Frontal cortex (tissue), 4 donors: Measurements from ENCODE around the gene ACTL7B. TPM values are rescaled to one million over a fixed set of nuclear protein-coding genes. Genes with fewer than 3 reads are reported as not detected.
"Not testable (repeated sequence)": the region's sequence is repeated elsewhere in the genome, so short reads cannot be mapped to it uniquely, and the experiment has no call there.

ENCODE experiments used
- DNase-seq, 2 donors: peaks; one replicate each; pipeline ENCODE4 v3.0.0; 2012; ENCODE audit warnings: low spot score in 2 of 2
- FAIRE-seq: peaks from 2 replicates; lab custom pipeline; 2012; peaks lifted over from hg19 to GRCh38; lab: Jason Lieb, UNC
- total RNA-seq: library from RNA; depleted of rRNA; stranded (reverse); fragments of >200 nt; gene quantifications from one replicate; pipeline ENCODE4 v1.2.3, GENCODE V29; 2014
- donor health status: control.
- donor health status: control.
- donor health status: control.

The ACTL7B gene, protein sequence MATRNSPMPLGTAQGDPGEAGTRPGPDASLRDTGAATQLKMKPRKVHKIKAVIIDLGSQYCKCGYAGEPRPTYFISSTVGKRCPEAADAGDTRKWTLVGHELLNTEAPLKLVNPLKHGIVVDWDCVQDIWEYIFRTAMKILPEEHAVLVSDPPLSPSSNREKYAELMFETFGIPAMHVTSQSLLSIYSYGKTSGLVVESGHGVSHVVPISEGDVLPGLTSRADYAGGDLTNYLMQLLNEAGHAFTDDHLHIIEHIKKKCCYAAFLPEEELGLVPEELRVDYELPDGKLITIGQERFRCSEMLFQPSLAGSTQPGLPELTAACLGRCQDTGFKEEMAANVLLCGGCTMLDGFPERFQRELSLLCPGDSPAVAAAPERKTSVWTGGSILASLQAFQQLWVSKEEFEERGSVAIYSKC
- not detected for total RNA-seq

DNA sequence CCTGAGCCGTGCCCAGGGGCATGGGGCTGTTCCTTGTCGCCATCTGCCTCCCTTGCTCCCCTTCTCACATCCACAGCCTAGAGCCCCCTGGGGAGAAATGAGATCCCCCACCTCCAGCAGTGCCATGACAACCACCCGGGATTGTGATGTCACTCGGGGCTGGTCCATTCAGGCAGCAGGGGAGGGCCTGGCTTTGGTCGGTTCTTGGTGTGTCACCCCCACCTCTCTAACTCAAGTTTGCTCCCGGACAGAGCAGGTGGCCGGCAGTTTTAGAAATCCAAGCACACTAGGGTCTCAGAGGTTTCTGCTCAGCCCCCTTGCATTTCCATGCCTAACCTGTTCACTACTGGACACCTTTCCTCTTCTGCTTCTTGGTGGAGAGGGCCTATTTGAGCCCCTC is at the start of gene ACTL7B:
Gene ACTL7B, minus strand, starts transcription at position 99 of the 400 bp plus-strand sequence. Its CDS starts 56 bp downstream, at position 43.
- no peak for FAIRE-seq
- DNase-seq: no peak

DNA sequence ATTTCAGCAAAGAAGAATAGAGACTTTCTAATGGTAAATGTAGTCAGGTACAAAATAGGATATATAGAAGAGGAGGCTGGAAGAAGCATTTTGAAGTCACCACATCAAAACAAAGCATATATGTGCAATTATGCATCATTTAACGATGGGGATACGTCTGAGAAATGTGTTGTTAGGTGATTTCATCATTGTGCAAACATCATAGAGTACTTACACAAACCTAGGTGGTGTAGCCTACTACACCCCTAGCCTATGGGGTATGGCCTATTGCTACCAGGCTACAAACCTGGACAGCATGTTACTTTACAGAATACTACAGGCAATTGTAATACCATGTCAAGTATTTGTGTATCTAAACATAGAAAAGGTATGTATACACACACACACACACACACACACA is 49.7 kb upstream of the ACTL7B start:
- DNase-seq (no peak), FAIRE-seq (no peak)

GRCh38 chr9:108904161-108904560 is 48.4 kb upstream of the ACTL7B start:
- FAIRE-seq: no peak
- no peak for DNase-seq

DNA sequence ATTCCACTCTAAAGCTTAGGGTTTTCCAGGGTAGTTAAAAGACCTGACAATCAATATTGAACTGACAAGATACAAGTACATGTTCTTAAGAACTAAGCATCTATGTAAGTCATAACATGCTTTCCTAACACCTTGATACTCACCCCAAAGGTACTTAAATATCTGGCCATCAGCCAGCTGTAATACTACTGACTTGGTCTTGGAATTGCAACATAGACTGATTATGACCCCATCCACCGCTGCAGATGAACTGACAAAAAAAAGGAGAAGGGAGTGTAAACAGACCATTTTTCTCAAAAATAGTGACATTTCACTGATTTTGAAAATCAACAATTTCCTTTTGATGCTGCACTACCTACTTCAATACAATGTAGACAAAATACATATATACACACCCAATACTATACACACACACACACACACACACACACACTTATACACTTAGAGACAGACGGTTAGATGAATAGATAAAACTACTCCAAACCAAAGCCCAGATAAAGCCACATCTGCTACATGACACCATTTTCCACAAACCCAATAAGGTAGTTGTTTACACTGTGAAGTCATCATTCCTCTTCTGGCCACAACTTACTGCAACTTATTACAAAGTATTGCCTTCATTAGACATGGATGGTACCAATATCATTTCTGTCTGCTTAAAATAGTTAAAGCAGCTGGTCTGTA is 47.8 kb upstream of the ACTL7B start:
- DNase-seq (no peak), FAIRE-seq (no peak)

- no peak for FAIRE-seq
- no peak for DNase-seq
Measured at GRCh38 chr9:108900176-108900575, 44.4 kb upstream of the ACTL7B start.

DNA sequence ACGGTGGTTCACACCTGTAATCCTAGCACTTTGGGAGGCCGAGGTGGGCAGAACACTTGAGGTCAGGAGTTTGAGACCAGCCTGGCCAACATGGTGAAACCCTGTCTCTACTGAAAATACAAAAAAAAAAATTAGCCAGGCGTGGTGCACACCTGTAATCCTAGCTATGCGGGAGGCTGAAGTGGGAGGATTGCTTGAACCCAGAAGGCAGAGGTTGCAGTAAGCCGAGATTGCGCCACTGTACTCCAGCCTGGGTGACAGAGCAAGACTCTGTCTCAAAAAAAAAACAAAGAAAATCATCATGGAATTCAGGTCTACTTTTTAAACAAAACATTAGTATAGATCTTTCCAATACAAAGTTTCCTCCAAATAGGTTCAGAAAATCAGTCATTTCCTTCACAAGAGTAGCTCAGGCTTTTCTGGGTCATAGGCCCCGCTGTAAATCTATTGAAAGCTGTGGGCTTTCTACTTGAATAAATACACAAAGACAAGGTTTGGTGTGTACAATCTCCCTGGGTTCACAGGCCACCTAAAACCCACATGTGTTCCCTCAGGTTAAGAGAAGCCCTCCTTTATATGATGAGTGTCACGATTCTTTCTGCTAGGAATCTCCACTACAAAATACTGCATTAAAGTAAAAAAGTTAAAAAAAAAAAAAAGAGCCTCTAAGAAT is 43.4 kb upstream of the ACTL7B start:
- FAIRE-seq, DNase-seq: not testable (repeated sequence)

- FAIRE-seq (no peak), DNase-seq (no peak)
Measured at GRCh38 chr9:108897324-108898096, 41.7 kb upstream of the ACTL7B start.

- FAIRE-seq (no peak), DNase-seq (no peak)
Measured at GRCh38 chr9:108894225-108894997, 38.6 kb upstream of the ACTL7B start.

DNA sequence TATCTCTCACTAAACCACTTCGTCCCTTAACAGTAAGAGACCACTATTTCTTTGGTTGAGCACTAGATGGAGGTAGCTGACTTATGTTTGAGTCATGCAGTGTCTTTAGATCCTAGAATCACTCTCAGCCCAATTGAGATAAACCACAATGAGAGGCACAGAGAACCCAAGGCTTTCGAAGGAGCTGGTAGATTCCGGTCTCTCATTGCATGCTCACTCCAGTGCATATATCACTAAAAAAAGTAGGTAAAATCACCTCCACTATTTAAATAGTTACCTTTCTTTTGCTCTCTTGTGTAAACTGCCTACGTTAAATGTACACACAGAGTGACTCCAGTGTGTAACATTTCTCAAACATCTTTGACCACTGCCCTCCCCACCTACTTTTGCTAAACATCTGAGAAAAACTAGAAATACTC is 33.9 kb upstream of the ACTL7B start:
- DNase-seq: peak in 1 of 2 donors; percentile 26
- FAIRE-seq: no peak

DNA sequence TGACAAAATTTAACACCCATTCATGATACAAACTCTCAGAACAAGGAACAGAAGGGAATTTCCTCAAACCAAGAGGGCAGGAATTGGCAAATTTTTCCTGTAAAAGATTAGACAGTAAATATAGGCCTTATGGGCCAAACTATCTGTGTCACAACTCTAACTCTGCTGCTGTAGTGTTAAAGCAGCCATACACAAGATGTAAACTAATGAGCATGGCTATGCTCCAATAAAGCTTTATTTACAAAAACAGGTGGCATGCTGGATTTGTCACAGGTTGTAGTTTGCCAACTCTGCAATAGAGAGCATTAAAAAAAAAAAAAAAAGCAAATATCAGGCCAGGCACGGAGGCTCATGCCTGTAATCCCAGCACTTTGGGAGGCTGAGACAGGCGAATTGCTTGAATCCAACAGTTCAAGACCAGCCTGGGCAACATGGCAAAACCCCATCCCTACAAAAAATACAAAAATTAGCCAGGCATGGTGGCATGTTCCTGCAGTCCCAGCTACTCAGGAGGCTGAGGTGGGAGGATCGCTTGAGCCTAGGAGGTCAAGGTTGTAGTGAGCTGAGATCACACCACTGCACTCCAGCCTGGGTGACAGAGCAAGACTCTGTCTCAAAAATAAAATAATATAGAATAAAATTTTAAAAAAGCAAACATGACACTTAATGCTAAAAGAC is 30.9 kb upstream of the ACTL7B start:
- DNase-seq: not testable (repeated sequence)

DNA sequence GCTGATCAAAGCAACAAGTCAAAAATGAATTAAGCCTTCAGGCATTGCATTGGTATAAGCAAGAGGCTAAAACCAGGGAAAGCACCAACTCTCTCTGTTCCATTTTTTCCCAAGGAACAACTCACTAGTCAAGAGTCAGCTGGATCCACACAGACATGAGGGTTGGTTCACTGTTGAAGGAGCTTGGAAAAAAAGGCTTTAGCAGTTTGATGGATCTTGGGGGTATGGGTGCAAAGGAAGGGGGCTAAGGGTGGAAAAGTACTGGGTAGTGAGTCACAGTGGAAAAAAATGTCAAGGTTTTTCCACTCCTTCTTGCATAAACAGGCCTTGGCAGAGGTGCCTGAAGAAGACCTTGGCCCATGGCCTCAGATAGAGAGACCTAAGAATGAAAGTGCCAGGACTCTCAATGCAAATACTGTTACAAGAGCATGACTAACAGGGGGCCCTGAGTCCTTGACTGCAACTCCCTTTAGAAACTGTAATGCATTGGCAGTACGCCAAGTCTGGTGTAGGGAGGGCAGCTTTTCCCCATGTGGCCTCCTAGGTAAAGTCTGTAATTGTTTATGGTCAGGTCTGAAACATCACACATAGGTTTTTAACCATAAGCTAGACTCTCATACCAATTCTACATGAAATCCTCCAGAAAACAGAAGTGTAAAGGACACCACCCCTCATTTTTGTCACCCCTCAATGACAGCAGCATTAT is 30.0 kb upstream of the ACTL7B start:
- FAIRE-seq: no peak
- DNase-seq: no peak

More for the DNA sequence above, 30.9 kb upstream of the ACTL7B start:
- FAIRE-seq: not testable (repeated sequence)

- FAIRE-seq: no peak
- DNase-seq: no peak
Measured at GRCh38 chr9:108884701-108885100, 28.9 kb upstream of the ACTL7B start.

GRCh38 chr9:108883085-108883484 is 27.3 kb upstream of the ACTL7B start:
- FAIRE-seq (no peak), DNase-seq (no peak)

DNA sequence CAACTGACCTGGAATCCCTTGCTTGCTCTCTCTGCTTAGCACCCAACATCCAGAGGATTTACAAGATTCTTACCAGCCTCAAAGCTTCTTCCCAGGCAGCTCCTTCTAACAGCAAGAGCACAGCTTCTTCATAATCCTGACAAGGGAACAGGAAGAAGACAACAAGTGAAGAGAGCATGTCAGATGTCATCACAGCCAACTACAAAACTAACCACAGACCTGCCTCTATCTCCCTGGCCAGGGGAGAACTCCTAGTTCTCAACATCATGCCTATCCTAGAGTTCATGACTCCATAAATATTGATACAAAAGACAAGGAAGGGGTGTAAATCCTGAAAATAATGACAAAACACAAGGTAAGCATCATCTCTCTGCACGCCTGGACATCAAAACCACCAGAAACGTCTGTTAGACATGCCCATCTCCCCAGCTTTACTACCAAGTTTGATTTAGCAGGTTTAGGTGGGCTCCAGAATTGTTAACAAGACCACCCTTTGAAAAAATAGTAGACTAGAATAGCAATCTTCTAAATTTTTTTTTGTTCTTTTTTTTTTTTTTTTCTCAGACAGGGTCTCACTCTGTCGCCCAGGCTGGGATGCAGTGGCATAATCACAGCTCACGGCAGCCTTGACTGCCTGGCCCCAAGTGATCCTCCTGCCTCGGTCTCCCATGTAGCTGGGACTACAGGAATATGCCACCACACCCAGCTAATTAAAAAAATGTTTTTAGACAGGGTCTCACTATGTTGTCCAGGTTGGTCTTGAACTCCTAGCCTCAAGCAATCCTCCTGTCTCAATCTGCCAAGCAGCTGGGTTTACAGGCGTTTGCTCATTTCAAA is 26.5 kb upstream of the ACTL7B start:
- DNase-seq (no peak), FAIRE-seq (no peak)

GRCh38 chr9:108880738-108881316 is 25.0 kb upstream of the ACTL7B start:
- DNase-seq (no peak), FAIRE-seq (no peak)

GRCh38 chr9:108877524-108877923 is 21.7 kb upstream of the ACTL7B start:
- FAIRE-seq: no peak

DNA sequence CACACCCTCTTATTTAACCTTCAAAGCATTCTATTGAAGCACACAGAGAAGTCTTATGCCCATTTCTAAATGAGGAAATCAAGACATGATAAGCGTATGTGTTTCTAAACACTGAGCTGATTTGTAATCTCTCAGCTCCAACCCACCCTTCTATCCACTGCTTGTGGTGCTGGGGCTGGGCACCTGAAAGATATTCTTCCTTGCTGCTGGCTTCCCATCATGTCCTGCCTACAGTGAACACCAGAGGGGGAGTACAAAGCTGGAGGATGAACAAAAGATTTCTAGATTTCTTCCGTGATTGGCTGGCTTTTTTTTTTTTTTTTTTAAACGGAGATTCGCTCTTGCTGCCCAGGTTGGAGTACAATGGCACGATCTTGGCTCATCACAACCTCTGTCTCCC is 20.6 kb upstream of the ACTL7B start:
- no peak for FAIRE-seq
- DNase-seq: no peak

More at GRCh38 chr9:108877524-108877923, 21.7 kb upstream of the ACTL7B start:
- no peak for DNase-seq
